PC-9 (cell line): ENCODE measurements around the gene DOLPP1. TPM values are rescaled to one million over a fixed set of nuclear protein-coding genes. Genes with fewer than 3 reads are reported as not detected.

Experiments used
- BruUV-seq: library from RNA; stranded (reverse); fragments of 400-500 nt; replicated peaks from 2 replicates; lab custom pipeline; 2021; lab: Mats Ljungman, UMichigan
- CTCF ChIA-PET: fragments of 300-600 bp; sonication (Branson Sonifier 250); formaldehyde crosslinking; loops from one replicate; lab custom pipeline; 2022; ENCODE audit warnings: antibody characterized with exemption; lab: Charles Lee
- POLR2A ChIA-PET: fragments of 300-600 bp; sonication (Branson Sonifier 250); formaldehyde crosslinking; loops from one replicate; lab custom pipeline; 2022; ENCODE audit warnings: antibody characterized with exemption; ENCODE audit not compliant: unreplicated experiment; lab: Charles Lee
- DNase-seq, 2 experiments: peaks; one replicate each; pipeline versions ENCODE4 v3.0.0 to v3.0.0-alpha.2; 2015 to 2022; ENCODE audit warnings: mixed read lengths in 1 of 2
- H2AFZ ChIP-seq: fragments of 200-600 bp; sonication (generic); 2 replicates; pipeline ENCODE4 v1.8.1; 2017; ENCODE audit warnings: antibody characterized with exemption
- H3F3A ChIP-seq: fragments of 200-600 bp; sonication (generic); 2 replicates; pipeline ENCODE4 v1.8.1; 2017; ENCODE audit warnings: antibody characterized with exemption, mild to moderate bottlenecking, low read depth; ENCODE audit not compliant: insufficient read depth
- H3K27ac ChIP-seq: fragments of 200-600 bp; sonication (generic); 2 replicates; pipeline ENCODE4 v1.6.1; 2016; ENCODE audit warnings: mixed run types
- H3K27me3 ChIP-seq: fragments of 200-600 bp; sonication (generic); 2 replicates; pipeline ENCODE4 v1.6.1; 2016; ENCODE audit warnings: low read depth, mixed run types; ENCODE audit not compliant: insufficient read depth
- H3K36me3 ChIP-seq: fragments of 200-600 bp; sonication (generic); 2 replicates; pipeline ENCODE4 v1.6.1; 2016; ENCODE audit warnings: low read depth, mixed run types
- H3K4me1 ChIP-seq: fragments of 200-600 bp; sonication (generic); replicated peaks from 2 replicates; pipeline ENCODE4 v1.6.1; 2016; ENCODE audit warnings: mixed run types; ENCODE audit not compliant: insufficient read depth
- H3K4me2 ChIP-seq: fragments of 200-600 bp; sonication (generic); 2 replicates; pipeline ENCODE4 v1.6.1; 2017; ENCODE audit warnings: mixed run types
- H3K4me3 ChIP-seq: fragments of 200-600 bp; sonication (generic); 2 replicates; pipeline ENCODE4 v1.6.1; 2016; ENCODE audit warnings: mixed run types
- H3K79me2 ChIP-seq: fragments of 200-600 bp; sonication (generic); 2 replicates; pipeline ENCODE4 v1.6.1; 2017; ENCODE audit warnings: low read depth, mixed run types
- H3K9me2 ChIP-seq: fragments of 200-600 bp; sonication (generic); 2 replicates; pipeline ENCODE4 v1.8.1; 2017; ENCODE audit warnings: mild to moderate bottlenecking; ENCODE audit not compliant: insufficient read depth
- H3K9me3 ChIP-seq: fragments of 200-600 bp; sonication (generic); 2 replicates; pipeline ENCODE4 v1.8.1; 2016; ENCODE audit warnings: low read depth; ENCODE audit not compliant: insufficient read depth
- H4K20me1 ChIP-seq: fragments of 200-600 bp; sonication (generic); 2 replicates; pipeline ENCODE4 v1.8.1; 2017; ENCODE audit not compliant: insufficient read depth
- CTCF ChIP-seq: fragments of 200-600 bp; sonication (generic); conservative IDR thresholded peaks from 2 replicates; pipeline ENCODE4 v1.6.1; 2017; ENCODE audit warnings: mixed run types, antibody characterized with exemption, mild to moderate bottlenecking, moderate library complexity
- EZH2 ChIP-seq: fragments of 200-600 bp; sonication (generic); IDR thresholded peaks from 2 replicates; pipeline ENCODE4 v1.8.0; 2017; ENCODE audit warnings: antibody characterized with exemption, low read depth
- intact Hi-C: fragments of 100-400 bp; cut with micrococcal nuclease; formaldehyde crosslinking; loops from one replicate; pipeline ENCODE4 v1.10.0; 2022; ENCODE audit not compliant: unreplicated experiment
- total RNA-seq: library from RNA; stranded (reverse); gene quantifications from 2 replicates; pipeline ENCODE4 v1.2.3, GENCODE V29; 2021

DOLPP1 gene
- total RNA-seq, 1 experiment from 2014 or later: 24.4 TPM

- Histone ChIP-seq H3K27ac (no peak overlapping the region), H3K9me3 (no peaks in the 10 kb centered on the region), H3K79me2 (no peaks in the 10 kb centered on the region), H3K4me2 (peak overlapping the region; percentile 73), H3K4me3 (no peak overlapping the region), H3K36me3 (no peaks in the 10 kb centered on the region), H4K20me1 (no peaks in the 10 kb centered on the region), H2AFZ (no peak overlapping the region), H3K27me3 (no peaks in the 10 kb centered on the region), H3F3A (peaks cover 13% of the 10 kb centered on the region; the same call in 1 of the 2 replicates), H3K9me2 (no peaks in the 10 kb centered on the region), H3K4me1 (peaks cover 21% of the 10 kb centered on the region)
- intact Hi-C loops: loop anchor here (5.0 kb wide), 1 partner anchor 96 kb away; no protein-coding TSS in a partner anchor
- BruUV-seq: no TSS peak
- POLR2A ChIA-PET: interaction anchor here (0.6 kb wide), 1 partner anchor 559 kb away, joined by 5 read pairs; no protein-coding TSS in a partner anchor
- TF ChIP-seq CTCF (peak; percentile 65), EZH2 (no peak)
- peak; percentile 60 to 77 for DNase-seq
- CTCF ChIA-PET: interaction anchor here (0.6 kb wide), 1 partner anchor 364 kb away, joined by 15 read pairs; no protein-coding TSS in a partner anchor
Measured at GRCh38 chr9:129102791-129103594, 22.1 kb downstream of the DOLPP1 start.

GRCh38 chr9:129103595-129103965 lies 22.7 kb downstream of the DOLPP1 start:
- intact Hi-C loops: loop anchor here (5.0 kb wide), 1 partner anchor 96 kb away; no protein-coding TSS in a partner anchor
- H3K9me3 ChIP-seq: no peaks in the 10 kb centered on the region
- H3F3A ChIP-seq: peaks cover 14% of the 10 kb centered on the region; the same call in 1 of the 2 replicates
- no peak overlapping the region for H3K27ac ChIP-seq
- peaks cover 21% of the 10 kb centered on the region for H3K4me1 ChIP-seq
- no peaks in the 10 kb centered on the region for H3K79me2 ChIP-seq
- no peaks in the 10 kb centered on the region for H4K20me1 ChIP-seq
- no peaks in the 10 kb centered on the region for H3K27me3 ChIP-seq
- TF ChIP-seq CTCF: no peak
- no peak for TF ChIP-seq EZH2
- peak in 1 of 2 experiments; percentile 28 for DNase-seq
- no TSS peak for BruUV-seq
- H3K9me2 ChIP-seq: no peaks in the 10 kb centered on the region
- H2AFZ ChIP-seq: no peak overlapping the region
- ChIA-PET POLR2A (no interaction called here), CTCF (no interaction called here)
- H3K4me3 ChIP-seq: no peak overlapping the region
- H3K4me2 ChIP-seq: peak overlapping the region; percentile 73
- H3K36me3 ChIP-seq: no peaks in the 10 kb centered on the region

GRCh38 chr9:129104051-129104450 lies 23.1 kb downstream of the DOLPP1 start:
- Histone ChIP-seq H2AFZ (no peak overlapping the region), H3K4me2 (peak overlapping the region; percentile 73), H3K36me3 (no peaks in the 10 kb centered on the region), H3F3A (peaks cover 15% of the 10 kb centered on the region; the same call in 1 of the 2 replicates), H4K20me1 (no peaks in the 10 kb centered on the region), H3K9me3 (no peaks in the 10 kb centered on the region), H3K27me3 (no peaks in the 10 kb centered on the region), H3K27ac (no peak overlapping the region), H3K9me2 (no peaks in the 10 kb centered on the region), H3K79me2 (no peaks in the 10 kb centered on the region), H3K4me3 (no peak overlapping the region), H3K4me1 (peaks cover 21% of the 10 kb centered on the region)
- no TSS peak for BruUV-seq
- intact Hi-C loops: loop anchor here (5.0 kb wide), 1 partner anchor 97 kb away; no protein-coding TSS in a partner anchor
- CTCF ChIA-PET: no interaction called here
- DNase-seq: no peak
- POLR2A ChIA-PET: no interaction called here
- TF ChIP-seq EZH2: no peak
- no peak for TF ChIP-seq CTCF
